ENCODE measurements around the gene ATP5ME.

Gene ATP5ME

DNA sequence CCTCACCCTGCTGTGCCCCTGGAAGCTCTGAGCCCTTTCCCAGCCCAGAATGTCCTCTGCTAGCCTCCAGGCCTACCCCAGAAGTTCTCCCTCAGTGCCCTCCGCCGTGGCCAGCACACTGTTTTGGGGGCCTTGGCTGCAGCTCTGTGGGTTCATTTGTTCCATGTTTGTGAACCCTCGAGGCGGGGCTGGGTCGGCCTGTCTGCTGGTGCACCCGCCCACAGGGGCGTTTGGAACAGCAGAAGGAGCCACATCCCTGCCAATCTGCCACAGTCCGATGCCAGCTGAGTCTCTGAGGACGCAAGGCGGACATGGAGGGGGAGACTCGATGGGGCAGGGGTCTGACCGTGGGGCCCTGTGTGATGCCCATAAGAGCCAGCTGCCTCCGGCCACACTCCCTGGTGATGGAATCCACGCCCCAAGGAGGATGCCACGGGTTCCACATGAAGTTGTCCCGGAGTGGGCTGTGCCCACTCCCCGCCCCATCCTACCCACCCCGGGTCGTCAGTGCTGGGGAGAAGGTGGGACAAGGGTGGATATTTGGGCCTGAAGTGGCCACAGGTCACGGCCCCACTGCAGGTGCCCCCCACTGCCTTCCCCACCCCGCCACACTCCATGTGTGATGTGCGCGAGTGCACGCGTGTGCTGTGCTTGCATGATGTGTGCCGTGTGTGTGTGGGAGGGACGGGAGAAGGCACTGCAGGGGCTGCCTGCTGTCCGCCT is 7.1 kb downstream of the ATP5ME start:
- DNase-seq, result no peak

- no peak for DNase-seq
Measured at GRCh38 chr4:666436-666810, 7.7 kb downstream of the ATP5ME start.

DNA sequence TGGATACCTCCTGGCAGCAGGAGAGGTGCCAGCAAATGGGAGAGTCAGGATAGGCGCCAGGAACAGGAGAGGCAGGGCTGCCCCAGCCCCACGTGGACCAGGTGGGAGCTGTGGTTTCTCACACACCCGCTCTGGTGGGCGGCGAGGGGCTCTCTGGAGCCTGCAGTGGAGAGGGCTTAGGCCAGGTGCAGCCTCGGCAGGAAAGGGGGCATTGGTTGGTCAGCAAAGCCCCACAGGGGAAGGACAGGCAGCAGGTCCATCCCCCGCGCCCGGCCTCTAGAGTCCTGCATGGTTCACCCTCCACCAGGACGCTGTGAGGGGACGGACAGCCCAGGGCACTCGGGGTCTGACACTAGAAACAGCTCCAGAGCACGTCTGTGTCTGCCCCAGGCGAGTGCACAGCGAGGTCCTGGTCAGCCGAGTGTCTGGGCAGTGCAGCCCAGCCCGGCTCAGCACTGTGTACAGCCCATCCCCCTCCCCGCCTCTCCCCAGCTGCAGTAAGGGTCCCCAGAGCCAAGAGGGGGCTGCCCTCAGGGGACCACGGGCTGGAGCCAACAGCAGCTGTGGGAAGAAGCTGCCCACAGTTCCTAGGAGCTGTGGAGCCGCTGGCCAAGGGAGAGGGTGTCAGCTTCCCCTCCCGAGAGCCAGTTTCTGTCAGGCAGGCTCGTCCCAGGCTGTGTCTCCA is 8.2 kb downstream of the ATP5ME start:
- DNase-seq, result no peak

GRCh38 chr4:665381-665750 is 8.7 kb downstream of the ATP5ME start:
- DNase-seq, result no peak

- DNase-seq, result no peak
Measured at GRCh38 chr4:664713-665231, 9.3 kb downstream of the ATP5ME start.

- peak; percentile 74 to 80 for DNase-seq
Measured at GRCh38 chr4:663438-664428, 10.3 kb downstream of the ATP5ME start.

GRCh38 chr4:663046-663437 is 11.0 kb downstream of the ATP5ME start:
- no peak for DNase-seq

- no peak for DNase-seq
Measured at GRCh38 chr4:661881-662761, 12.0 kb downstream of the ATP5ME start.

- DNase-seq, result no peak
Measured at GRCh38 chr4:661231-661630, 12.8 kb downstream of the ATP5ME start.

DNA sequence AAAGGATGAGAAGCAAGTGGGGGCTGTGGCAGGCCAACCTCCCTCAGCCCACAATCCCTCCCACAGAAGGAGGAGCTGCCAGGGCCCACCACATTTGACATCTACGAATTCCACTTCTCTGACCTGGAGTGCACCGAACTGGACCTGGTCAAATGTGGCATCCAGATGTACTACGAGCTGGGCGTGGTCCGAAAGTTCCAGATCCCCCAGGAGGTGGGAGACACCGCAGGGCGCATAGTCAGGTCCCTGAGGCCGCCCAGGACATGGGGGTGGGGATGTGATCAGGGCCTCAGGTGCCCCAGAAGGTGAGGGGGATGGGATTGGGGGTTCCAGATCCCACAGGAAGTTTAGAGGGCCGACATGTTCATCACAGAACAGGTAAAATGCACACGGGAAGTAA is 13.7 kb downstream of the ATP5ME start:
- no peak for DNase-seq

- no peak for DNase-seq
Measured at GRCh38 chr4:659851-660250, 14.2 kb downstream of the ATP5ME start.

- DNase-seq, result no peak
Measured at GRCh38 chr4:658681-659667, 15.1 kb downstream of the ATP5ME start.

GRCh38 chr4:657834-658667 is 16.0 kb downstream of the ATP5ME start:
- DNase-seq, result no peak

- no peak for DNase-seq
Measured at GRCh38 chr4:657338-657833, 16.7 kb downstream of the ATP5ME start.

GRCh38 chr4:656436-657337 is 17.4 kb downstream of the ATP5ME start:
- no peak for DNase-seq

- no peak for DNase-seq
Measured at GRCh38 chr4:655464-656151, 18.5 kb downstream of the ATP5ME start.

DNA sequence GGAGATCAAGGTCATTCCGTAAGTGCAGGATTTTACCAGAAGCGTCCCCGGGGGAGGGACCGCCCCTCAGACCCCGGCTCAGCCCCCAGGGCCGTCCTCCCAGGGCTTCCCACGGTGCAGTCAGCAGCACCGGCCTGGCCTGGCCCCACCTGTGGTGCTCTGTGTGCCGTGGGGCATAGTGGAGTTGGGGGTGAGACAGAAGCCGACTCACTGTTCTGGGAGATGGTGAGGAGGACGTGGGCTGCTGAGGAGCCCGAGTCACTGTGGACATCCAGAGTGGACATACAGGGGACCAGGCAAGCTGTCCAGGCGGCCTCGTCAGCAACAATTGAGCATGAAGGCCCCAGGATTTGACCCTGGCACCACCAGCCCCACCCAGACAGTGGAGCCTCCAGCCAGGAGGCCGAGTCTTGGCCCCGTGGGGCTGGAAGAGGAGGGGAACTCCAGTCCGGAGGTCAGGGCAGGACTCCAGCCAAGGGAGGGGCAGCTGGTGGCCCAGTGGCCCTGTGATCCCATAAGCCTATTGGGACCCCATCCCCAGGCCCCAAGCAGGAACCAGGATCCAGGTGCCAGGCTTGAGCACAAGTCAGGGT is 19.1 kb downstream of the ATP5ME start:
- no peak for DNase-seq

- no peak for DNase-seq
Measured at GRCh38 chr4:654503-654845, 19.6 kb downstream of the ATP5ME start.
